ENCODE results near the gene HOXB8.

GRCh38 chr17:48598736-48599135 lies 16.4 kb downstream of the HOXB8 start:
- TF ChIP-seq, protein P1, sequence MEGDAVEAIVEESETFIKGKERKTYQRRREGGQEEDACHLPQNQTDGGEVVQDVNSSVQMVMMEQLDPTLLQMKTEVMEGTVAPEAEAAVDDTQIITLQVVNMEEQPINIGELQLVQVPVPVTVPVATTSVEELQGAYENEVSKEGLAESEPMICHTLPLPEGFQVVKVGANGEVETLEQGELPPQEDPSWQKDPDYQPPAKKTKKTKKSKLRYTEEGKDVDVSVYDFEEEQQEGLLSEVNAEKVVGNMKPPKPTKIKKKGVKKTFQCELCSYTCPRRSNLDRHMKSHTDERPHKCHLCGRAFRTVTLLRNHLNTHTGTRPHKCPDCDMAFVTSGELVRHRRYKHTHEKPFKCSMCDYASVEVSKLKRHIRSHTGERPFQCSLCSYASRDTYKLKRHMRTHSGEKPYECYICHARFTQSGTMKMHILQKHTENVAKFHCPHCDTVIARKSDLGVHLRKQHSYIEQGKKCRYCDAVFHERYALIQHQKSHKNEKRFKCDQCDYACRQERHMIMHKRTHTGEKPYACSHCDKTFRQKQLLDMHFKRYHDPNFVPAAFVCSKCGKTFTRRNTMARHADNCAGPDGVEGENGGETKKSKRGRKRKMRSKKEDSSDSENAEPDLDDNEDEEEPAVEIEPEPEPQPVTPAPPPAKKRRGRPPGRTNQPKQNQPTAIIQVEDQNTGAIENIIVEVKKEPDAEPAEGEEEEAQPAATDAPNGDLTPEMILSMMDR (IDR thresholded peaks at IDR 0.05; ENCODE audit: poor library complexity, severe bottlenecking) = no peak
- TF ChIP-seq RAD21 (conservative IDR thresholded peaks at IDR 0.05) (no peak), TAF1 (IDR thresholded peaks at IDR 0.05; ENCODE audit: low read depth) (no peak), EP300 (conservative IDR thresholded peaks at IDR 0.05; ENCODE audit: poor library complexity, severe bottlenecking) (no peak), POLR2AphosphoS5 (IDR thresholded peaks at IDR 0.05) (no peak), MXI1 (conservative IDR thresholded peaks at IDR 0.05; ENCODE audit: poor library complexity, severe bottlenecking) (no peak)

All from neural cell (in vitro differentiated cells).